HG02938 (cell line): ENCODE results near the gene HTR4.

ENCODE experiments used
- ATAC-seq: cut with Tn5 transposase; IDR thresholded peaks from one replicate; pipeline ENCODE4 v1.9.1; 2021; ENCODE audit warnings: mild to moderate bottlenecking, moderate library complexity; ENCODE audit not compliant: unreplicated experiment

HTR4 gene

GRCh38 chr5:148438933-148439332, 215.4 kb downstream of the HTR4 start:
- no peak for ATAC-seq

- no peak for ATAC-seq
These were observed 217.1 kb downstream of the HTR4 start for GRCh38 chr5:148437249-148437648.

- no peak for ATAC-seq
These were observed 218.3 kb downstream of the HTR4 start for GRCh38 chr5:148436029-148436428.

- no peak for ATAC-seq
These were observed 220.5 kb downstream of the HTR4 start for GRCh38 chr5:148433826-148434225.
